AG10803 (cell line): ENCODE measurements around the gene OR4P4.

Source experiments
- DNase-seq: peaks from one replicate; pipeline ENCODE4 v3.0.0; 2010; ENCODE audit warnings: low read depth
- H3K4me3 ChIP-seq: 2 replicates; pipeline ENCODE4 v1.5.1; 2011; ENCODE audit warnings: mild to moderate bottlenecking, low read length, control low read depth
- CTCF ChIP-seq: conservative IDR thresholded peaks from 2 replicates; pipeline ENCODE4 v1.5.1; 2011; ENCODE audit warnings: mild to moderate bottlenecking, low read length, control low read depth, inconsistent platforms

Gene OR4P4

GRCh38 chr11:55634813-55635212, at the start of gene OR4P4:
Gene OR4P4, plus strand, starts transcription at chr11:55635113.
- TF ChIP-seq CTCF, result no peak
- no peak within 1 kb of the TSS for H3K4me3 ChIP-seq
- DNase-seq, result no peak

GRCh38 chr11:55607545-55607944, 27.4 kb upstream of the OR4P4 start, which contains the start of gene OR4C11:
Gene OR4C11, minus strand, starts transcription at chr11:55607645. Its CDS starts 3,272 bp downstream, at chr11:55604373.
- no peak within 1 kb of the TSS for H3K4me3 ChIP-seq
- DNase-seq, result no peak
- no peak for TF ChIP-seq CTCF

GRCh38 chr11:55624531-55624930, 10.4 kb upstream of the OR4P4 start:
- TF ChIP-seq CTCF, result no peak
- no peak for DNase-seq
- no peak overlapping the region for H3K4me3 ChIP-seq

GRCh38 chr11:55648027-55648426, 13.1 kb downstream of the OR4P4 start, which contains the start of gene OR4S2:
Gene OR4S2, plus strand, starts transcription at chr11:55648327. Its CDS starts 2,577 bp downstream, at chr11:55650904.
- DNase-seq, result no peak
- H3K4me3 ChIP-seq, result no peak within 1 kb of the TSS
- TF ChIP-seq CTCF, result no peak

- no peak for DNase-seq
- no peak for TF ChIP-seq CTCF
- no peak overlapping the region for H3K4me3 ChIP-seq
Observed at GRCh38 chr11:55652560-55652959, 17.6 kb downstream of the OR4P4 start.

GRCh38 chr11:55655096-55655495, 20.2 kb downstream of the OR4P4 start:
- TF ChIP-seq CTCF, result no peak
- DNase-seq, result no peak
- H3K4me3 ChIP-seq, result no peak overlapping the region

GRCh38 chr11:55658031-55658573, 23.2 kb downstream of the OR4P4 start:
- H3K4me3 ChIP-seq, result no peak overlapping the region
- DNase-seq, result no peak
- no peak for TF ChIP-seq CTCF
